ENCODE measurements around the gene LCA5L. TPM values are rescaled to one million over a fixed set of nuclear protein-coding genes. Genes with fewer than 3 reads are reported as not detected.

The LCA5L gene
- total and polyA plus RNA-seq, 2 of the 13 experiments (the other 11 are each of a cell fraction or from before 2014, with no cell fraction given) = 0.13 to 0.55 TPM

DNA sequence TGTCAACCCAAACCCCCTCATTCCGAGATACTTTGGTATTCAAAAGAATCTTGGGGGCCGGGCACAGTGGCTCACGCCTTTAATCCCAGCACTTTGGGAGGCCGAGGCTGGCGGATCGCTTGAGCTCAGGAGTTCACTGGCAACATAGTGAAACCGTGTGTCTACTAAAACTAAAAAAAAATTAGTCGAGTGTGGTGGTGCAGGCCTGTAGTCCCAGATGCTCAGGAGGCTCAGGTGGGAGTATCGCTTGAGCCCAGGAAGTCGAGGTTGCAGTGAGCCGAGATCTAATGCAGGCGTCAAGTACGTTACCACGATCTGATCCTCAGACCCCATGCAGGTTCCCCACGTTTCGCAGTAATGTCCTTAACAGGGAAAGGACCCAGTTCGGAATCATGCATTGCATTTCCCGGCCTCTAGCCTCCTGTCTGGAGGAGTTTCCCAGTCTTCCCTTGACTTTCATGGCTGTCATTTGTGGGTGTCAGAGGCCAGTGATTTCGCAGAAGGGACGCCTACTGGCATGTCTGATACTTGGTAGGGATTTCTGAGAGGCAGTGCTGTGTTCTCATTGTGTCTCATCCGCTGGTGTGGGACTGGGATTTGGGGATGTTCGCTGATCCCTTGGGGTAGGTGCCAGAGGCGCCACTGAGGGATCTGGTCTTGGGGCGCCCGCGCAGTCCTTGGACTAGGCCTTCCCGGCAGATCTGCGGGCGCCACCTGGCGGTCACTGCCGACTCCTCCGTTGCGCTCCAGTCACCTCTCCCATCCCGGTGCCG, 57.4 kb downstream of the LCA5L start (continued):
- TF ChIP-seq, protein P1, sequence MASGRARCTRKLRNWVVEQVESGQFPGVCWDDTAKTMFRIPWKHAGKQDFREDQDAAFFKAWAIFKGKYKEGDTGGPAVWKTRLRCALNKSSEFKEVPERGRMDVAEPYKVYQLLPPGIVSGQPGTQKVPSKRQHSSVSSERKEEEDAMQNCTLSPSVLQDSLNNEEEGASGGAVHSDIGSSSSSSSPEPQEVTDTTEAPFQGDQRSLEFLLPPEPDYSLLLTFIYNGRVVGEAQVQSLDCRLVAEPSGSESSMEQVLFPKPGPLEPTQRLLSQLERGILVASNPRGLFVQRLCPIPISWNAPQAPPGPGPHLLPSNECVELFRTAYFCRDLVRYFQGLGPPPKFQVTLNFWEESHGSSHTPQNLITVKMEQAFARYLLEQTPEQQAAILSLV (CRISPR knock-in tag; IDR thresholded peaks at IDR 0.05; ENCODE audit: borderline replicate concordance) = peak; percentile 28; the same call in 1 of the 2 replicates
- TF ChIP-seq, protein P2, sequence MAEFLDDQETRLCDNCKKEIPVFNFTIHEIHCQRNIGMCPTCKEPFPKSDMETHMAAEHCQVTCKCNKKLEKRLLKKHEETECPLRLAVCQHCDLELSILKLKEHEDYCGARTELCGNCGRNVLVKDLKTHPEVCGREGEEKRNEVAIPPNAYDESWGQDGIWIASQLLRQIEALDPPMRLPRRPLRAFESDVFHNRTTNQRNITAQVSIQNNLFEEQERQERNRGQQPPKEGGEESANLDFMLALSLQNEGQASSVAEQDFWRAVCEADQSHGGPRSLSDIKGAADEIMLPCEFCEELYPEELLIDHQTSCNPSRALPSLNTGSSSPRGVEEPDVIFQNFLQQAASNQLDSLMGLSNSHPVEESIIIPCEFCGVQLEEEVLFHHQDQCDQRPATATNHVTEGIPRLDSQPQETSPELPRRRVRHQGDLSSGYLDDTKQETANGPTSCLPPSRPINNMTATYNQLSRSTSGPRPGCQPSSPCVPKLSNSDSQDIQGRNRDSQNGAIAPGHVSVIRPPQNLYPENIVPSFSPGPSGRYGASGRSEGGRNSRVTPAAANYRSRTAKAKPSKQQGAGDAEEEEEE (CRISPR knock-in tag; IDR thresholded peaks at IDR 0.05; ENCODE audit: borderline replicate concordance) = 0 out of 2 replicates have a peak, but pooled peaks have one; percentile 34
- TF ChIP-seq SATB2 (CRISPR knock-in tag; IDR thresholded peaks at IDR 0.05) (no peak), XBP1 (CRISPR knock-in tag; IDR thresholded peaks at IDR 0.05) (no peak), ZNF577 (CRISPR knock-in tag; IDR thresholded peaks at IDR 0.05; ENCODE audit: borderline replicate concordance, low read depth) (no peak), SMAD1 (CRISPR knock-in tag; IDR thresholded peaks at IDR 0.05; ENCODE audit: borderline replicate concordance, low read depth) (0 out of 2 replicates have a peak, but pooled peaks have one; percentile 37), MYC (CRISPR knock-in tag; IDR thresholded peaks at IDR 0.05; ENCODE audit: borderline replicate concordance) (peak; percentile 43; the same call in 1 of the 2 replicates), ZNF713 (CRISPR knock-in tag; IDR thresholded peaks at IDR 0.05) (no peak), ZFX (CRISPR knock-in tag; IDR thresholded peaks at IDR 0.05; ENCODE audit: low read depth) (peak; percentile 77), SKI (IDR thresholded peaks at IDR 0.05; ENCODE audit: partially characterized antibody) (no peak), ISX (CRISPR knock-in tag; conservative IDR thresholded peaks at IDR 0.05) (no peak), SPEN (CRISPR knock-in tag; IDR thresholded peaks at IDR 0.05; ENCODE audit: low read depth) (peak; percentile 58; the same call in 1 of the 2 replicates), STAG1 (CRISPR knock-in tag; IDR thresholded peaks at IDR 0.05) (peak; percentile 88)
- TF ChIP-seq, protein P3, sequence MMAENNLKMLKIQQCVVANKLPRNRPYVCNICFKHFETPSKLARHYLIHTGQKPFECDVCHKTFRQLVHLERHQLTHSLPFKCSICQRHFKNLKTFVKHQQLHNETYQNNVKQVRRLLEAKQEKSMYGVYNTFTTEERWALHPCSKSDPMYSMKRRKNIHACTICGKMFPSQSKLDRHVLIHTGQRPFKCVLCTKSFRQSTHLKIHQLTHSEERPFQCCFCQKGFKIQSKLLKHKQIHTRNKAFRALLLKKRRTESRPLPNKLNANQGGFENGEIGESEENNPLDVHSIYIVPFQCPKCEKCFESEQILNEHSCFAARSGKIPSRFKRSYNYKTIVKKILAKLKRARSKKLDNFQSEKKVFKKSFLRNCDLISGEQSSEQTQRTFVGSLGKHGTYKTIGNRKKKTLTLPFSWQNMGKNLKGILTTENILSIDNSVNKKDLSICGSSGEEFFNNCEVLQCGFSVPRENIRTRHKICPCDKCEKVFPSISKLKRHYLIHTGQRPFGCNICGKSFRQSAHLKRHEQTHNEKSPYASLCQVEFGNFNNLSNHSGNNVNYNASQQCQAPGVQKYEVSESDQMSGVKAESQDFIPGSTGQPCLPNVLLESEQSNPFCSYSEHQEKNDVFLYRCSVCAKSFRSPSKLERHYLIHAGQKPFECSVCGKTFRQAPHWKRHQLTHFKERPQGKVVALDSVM (CRISPR knock-in tag; IDR thresholded peaks at IDR 0.05) = peak; percentile 85
- TF ChIP-seq, protein P4, sequence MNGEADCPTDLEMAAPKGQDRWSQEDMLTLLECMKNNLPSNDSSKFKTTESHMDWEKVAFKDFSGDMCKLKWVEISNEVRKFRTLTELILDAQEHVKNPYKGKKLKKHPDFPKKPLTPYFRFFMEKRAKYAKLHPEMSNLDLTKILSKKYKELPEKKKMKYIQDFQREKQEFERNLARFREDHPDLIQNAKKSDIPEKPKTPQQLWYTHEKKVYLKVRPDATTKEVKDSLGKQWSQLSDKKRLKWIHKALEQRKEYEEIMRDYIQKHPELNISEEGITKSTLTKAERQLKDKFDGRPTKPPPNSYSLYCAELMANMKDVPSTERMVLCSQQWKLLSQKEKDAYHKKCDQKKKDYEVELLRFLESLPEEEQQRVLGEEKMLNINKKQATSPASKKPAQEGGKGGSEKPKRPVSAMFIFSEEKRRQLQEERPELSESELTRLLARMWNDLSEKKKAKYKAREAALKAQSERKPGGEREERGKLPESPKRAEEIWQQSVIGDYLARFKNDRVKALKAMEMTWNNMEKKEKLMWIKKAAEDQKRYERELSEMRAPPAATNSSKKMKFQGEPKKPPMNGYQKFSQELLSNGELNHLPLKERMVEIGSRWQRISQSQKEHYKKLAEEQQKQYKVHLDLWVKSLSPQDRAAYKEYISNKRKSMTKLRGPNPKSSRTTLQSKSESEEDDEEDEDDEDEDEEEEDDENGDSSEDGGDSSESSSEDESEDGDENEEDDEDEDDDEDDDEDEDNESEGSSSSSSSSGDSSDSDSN (CRISPR knock-in tag; IDR thresholded peaks at IDR 0.05) = peak; percentile 44
- TF ChIP-seq, protein P5, sequence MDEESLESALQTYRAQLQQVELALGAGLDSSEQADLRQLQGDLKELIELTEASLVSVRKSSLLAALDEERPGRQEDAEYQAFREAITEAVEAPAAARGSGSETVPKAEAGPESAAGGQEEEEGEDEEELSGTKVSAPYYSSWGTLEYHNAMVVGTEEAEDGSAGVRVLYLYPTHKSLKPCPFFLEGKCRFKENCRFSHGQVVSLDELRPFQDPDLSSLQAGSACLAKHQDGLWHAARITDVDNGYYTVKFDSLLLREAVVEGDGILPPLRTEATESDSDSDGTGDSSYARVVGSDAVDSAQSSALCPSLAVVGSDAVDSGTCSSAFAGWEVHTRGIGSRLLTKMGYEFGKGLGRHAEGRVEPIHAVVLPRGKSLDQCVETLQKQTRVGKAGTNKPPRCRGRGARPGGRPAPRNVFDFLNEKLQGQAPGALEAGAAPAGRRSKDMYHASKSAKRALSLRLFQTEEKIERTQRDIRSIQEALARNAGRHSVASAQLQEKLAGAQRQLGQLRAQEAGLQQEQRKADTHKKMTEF (CRISPR knock-in tag; IDR thresholded peaks at IDR 0.05) = 0 out of 2 replicates have a peak, but pooled peaks have one; percentile 18
- TF ChIP-seq, protein P6, sequence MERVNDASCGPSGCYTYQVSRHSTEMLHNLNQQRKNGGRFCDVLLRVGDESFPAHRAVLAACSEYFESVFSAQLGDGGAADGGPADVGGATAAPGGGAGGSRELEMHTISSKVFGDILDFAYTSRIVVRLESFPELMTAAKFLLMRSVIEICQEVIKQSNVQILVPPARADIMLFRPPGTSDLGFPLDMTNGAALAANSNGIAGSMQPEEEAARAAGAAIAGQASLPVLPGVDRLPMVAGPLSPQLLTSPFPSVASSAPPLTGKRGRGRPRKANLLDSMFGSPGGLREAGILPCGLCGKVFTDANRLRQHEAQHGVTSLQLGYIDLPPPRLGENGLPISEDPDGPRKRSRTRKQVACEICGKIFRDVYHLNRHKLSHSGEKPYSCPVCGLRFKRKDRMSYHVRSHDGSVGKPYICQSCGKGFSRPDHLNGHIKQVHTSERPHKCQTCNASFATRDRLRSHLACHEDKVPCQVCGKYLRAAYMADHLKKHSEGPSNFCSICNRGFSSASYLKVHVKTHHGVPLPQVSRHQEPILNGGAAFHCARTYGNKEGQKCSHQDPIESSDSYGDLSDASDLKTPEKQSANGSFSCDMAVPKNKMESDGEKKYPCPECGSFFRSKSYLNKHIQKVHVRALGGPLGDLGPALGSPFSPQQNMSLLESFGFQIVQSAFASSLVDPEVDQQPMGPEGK (CRISPR knock-in tag; IDR thresholded peaks at IDR 0.05) = peak; percentile 44; the same call in 1 of the 2 replicates
